GM18511 (cell line): ENCODE measurements around the gene GEN1.
A peak's percentile ranks its signal among the peaks of the same experiment; 100 is the strongest.

Source experiments
- ATAC-seq: cut with Tn5 transposase; IDR thresholded peaks from one replicate; pipeline ENCODE4 v1.9.1; 2021; ENCODE audit warnings: mild to moderate bottlenecking, moderate library complexity; ENCODE audit not compliant: unreplicated experiment

The GEN1 gene

DNA sequence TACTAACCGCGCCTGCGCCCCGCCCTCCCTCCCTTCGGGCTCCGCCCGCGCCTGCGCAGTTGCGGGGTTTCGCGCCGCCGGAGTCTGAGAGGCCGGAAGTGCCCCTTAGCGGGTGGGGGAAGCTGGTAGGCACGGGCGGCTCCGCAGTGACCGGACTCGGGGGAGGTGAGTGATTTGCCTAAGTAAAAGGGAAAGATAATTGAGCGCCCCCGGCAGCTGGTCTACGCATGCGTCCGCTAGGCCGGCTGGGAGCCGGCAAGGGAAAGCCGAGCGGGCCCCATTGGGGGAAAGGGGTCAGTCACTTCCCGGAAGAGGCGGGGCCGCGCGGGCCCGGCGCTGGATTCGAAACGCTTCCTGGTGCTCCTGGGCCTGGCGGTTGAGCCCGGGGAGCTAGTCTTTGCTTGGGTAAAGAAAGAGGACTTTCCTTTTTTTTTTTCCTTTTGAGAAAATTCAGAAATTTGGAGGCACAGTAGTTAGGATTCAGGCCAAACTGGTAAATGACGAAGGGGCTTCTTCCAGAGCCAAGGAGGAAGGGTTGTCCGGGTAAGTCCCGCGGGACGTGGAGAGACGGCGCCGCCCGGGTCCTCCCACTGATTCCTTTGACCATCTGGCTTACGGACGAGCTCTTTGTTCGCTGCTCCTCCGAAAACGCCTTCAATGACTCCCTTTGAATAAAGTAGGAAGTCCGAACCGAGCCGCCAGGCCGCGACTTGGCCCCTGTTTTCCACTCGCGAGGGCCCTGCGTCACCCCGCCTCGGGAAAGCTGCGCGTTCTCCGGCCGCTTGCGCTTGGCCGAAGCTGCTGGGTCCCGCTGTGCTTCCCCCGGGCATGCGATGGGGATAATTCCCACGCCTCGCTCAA lies at the start of gene GEN1, which contains the start of gene SMC6:
GEN1 (plus strand) TSS at position 336 of the 861 bp plus-strand sequence. CDS start 5,806 bp downstream, outside the sequence.
SMC6 (minus strand) TSS at position 8 of the 861 bp plus-strand sequence. CDS start 7,864 bp downstream, outside the sequence.
- ATAC-seq, result peak; percentile 69

DNA sequence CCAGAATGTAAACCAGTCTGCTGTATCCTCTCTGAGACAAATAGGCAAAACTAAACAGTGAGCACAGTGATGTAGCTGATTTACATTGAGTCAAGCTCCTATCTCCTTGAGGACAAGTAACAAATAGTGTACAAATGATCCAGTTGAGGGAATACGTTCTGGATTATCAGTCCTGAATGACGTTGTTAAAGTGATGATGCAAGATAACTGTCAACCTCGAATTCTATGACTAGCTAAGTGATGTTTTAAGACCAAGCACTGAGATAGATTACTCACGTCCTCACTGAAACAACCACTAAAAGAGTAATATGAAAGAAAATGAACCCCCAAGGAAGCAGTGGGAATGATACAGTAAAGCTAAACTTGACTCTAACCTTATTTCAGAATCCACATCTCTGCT lies 47.1 kb upstream of the GEN1 start:
- no peak for ATAC-seq

DNA sequence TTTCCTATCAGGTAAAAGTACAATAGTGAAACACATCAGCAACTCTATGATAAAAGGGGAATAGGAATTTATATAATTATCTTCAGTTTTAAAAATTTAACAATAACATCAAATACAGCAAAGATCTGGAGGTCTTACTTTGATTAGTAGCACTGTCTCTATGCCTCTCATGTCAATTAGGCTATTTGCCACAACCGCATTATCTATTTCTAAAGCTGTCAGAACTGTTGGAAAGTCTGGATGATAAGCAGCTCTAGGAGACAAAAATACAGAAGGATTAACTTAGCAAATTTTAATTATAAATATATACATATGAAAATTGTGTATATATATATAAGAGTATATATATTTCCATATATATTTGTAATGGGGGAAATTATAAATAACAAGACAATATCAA lies 45.4 kb upstream of the GEN1 start:
- ATAC-seq, result no peak

DNA sequence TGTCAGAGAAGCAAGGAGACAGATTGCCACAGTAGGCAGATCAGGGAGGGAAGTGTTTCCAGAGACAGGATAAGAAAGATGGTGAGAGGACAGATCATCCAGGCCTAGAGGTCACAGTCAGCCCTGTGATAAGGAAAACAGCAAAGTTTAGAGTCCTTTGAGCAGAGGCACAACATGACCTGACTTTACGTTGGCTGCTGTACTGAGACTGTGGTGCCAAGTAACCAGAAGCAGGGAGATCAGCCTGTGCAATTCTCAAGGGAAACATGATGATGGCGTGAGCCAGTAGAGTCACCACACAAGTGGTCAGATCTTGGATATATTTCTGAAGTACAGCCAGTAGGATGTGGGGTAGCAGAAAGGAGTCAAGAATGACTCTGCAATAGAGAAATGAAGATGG lies 44.0 kb upstream of the GEN1 start:
- no peak for ATAC-seq

- ATAC-seq, result no peak
Measured at GRCh38 chr2:17710547-17711248, 43.2 kb upstream of the GEN1 start.

DNA sequence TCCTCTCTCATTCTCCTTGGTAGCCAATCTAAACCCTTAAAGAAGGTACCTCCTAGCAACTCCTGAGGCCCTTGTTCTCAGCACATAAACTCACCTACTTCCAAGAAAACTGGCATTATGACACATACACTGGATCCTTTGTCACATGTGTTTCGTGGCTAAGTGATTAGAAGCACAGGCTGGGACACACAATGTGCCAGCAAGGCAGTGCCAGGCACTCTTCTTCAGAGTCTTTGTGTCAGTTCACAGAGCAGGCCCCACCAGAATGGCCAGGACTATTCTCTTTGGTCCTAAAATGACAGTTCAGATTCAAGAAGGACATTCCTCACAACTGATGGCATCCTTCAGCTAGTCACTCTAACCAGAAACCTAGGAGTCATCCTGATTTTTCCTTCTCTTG lies 40.6 kb upstream of the GEN1 start:
- ATAC-seq, result no peak

- no peak for ATAC-seq
Measured at GRCh38 chr2:17717666-17718065, 36.3 kb upstream of the GEN1 start.

- ATAC-seq, result no peak
Measured at GRCh38 chr2:17718689-17719088, 35.2 kb upstream of the GEN1 start.

GRCh38 chr2:17719562-17720371 lies 34.2 kb upstream of the GEN1 start:
- ATAC-seq, result peak; percentile 75

- ATAC-seq, result no peak
Measured at GRCh38 chr2:17728210-17728609, 25.7 kb upstream of the GEN1 start.

GRCh38 chr2:17729880-17730279 lies 24.1 kb upstream of the GEN1 start:
- no peak for ATAC-seq

DNA sequence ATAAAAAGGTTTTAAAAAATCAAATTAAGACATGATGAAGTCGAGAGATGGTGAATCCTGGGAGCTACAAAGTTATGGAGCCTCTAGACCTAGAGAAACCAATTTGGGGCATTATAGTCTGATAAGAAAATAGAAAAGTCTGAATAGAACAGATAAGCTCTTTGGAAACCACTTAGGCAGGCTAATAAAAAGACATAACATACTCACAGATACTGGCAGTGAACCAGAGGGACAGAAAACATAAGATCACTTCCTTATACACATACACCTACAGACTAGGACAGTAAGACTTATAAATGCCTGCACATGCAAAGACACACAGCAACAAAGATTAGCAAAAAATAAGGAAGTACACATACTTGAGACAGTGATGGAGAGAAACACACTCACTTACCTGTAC lies 20.3 kb upstream of the GEN1 start:
- ATAC-seq, result peak; percentile 46

DNA sequence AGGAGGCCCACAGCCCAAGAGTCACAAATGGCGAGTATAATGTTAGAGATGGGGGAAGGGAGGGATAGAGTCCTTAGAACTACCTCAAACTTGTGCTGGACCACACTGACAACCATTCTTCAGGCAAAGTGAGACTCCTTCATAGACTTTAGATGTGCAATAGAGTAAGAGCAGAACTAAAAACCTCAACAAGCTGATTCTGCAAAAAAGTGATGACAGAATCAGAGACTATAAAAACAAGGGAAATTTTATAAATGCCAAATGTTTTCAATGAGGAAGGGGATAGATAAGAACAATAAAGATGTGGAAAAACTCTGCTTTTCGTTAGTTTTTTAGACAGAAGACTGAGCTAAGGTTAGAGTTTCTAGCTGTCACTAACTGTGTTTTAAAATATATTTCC lies 18.1 kb upstream of the GEN1 start:
- no peak for ATAC-seq

DNA sequence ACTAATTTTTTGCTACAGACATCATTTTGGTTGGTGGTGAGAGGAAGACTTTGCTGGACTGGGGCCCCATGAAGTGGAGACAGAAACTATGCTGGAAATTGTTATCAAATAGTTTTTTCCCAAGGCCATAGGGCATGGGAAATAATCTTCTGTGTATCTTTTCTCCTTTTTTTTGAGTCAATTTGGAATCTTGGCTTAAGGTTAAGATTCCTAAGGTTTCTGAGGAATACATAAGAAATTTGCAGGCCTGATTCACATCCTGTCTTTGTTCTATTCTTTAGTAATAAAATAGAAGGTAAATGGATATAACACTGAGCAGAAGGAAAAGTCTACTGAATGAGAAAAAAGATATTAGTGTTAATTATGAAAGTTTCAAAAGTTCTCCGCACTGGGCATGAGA lies 16.9 kb upstream of the GEN1 start:
- no peak for ATAC-seq

GRCh38 chr2:17740203-17740602 lies 13.7 kb upstream of the GEN1 start:
- ATAC-seq, result no peak

- no peak for ATAC-seq
Measured at GRCh38 chr2:17747684-17748452, 6.1 kb upstream of the GEN1 start.

DNA sequence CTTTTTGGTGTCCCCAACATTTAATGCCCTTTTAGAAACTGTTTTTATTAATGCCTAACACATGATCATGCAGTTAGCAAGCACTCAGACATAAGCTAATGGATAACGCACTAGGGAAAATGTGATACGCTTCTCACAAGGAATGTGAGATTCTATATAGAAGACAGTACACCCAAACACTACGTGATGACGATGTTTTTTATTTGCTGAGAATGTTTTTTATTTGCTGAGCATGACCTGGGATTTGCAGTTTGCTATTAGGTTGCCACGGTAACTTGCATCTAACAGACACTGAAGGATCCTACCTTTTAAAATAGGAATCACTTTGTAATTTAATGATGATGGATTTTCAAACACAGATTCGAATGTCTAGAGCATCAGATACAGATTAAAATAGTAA lies 5.2 kb upstream of the GEN1 start:
- no peak for ATAC-seq

GRCh38 chr2:17749753-17750438 lies 4.0 kb upstream of the GEN1 start:
- ATAC-seq, result peak; percentile 21

GRCh38 chr2:17752246-17752645 lies 1.7 kb upstream of the GEN1 start:
- peak; percentile 24 for ATAC-seq
